ENCODE data around the gene NFE2L3. TPM values are rescaled to one million over a fixed set of nuclear protein-coding genes. Genes with fewer than 3 reads are reported as not detected.
"Not testable (repeated sequence)": the region's sequence is repeated elsewhere in the genome, so short reads cannot be mapped to it uniquely, and the experiment has no call there.

Gene NFE2L3
- 15.2 and 19.2 TPM in 2 replicates for total RNA-seq (2014; rRNA removed; shearing (Covaris generic); ENCODE audit: low replicate concordance)

GRCh38 chr7:26151953-26152781 lies at the start of gene NFE2L3:
Gene NFE2L3 (plus strand): TSS chr7:26152198. CDS start chr7:26152499, 301 bp downstream.
- Histone ChIP-seq H3K36me3 (no peaks in the 10 kb centered on the region), H3K27me3 (0 out of 2 replicates have a peak, but pooled peaks cover 5% of the 10 kb centered on the region), H3K4me3 (peak within 1 kb of the TSS; percentile 45), H3K9me3 (no peaks in the 10 kb centered on the region)
- DNase-seq, result peak; percentile 77

GRCh38 chr7:26103596-26103995 lies 48.4 kb upstream of the NFE2L3 start:
- no peak for DNase-seq
- Histone ChIP-seq H3K36me3 (no peaks in the 10 kb centered on the region), H3K9me3 (no peaks in the 10 kb centered on the region), H3K27me3 (no peaks in the 10 kb centered on the region; the same call in 1 of the 2 replicates), H3K4me3 (no peak overlapping the region)

- H3K27me3 ChIP-seq, result no peaks in the 10 kb centered on the region; the same call in 1 of the 2 replicates
- H3K4me3 ChIP-seq, result no peak overlapping the region
- no peaks in the 10 kb centered on the region for H3K9me3 ChIP-seq
- no peak for DNase-seq
- no peaks in the 10 kb centered on the region for H3K36me3 ChIP-seq
These were observed 46.8 kb upstream of the NFE2L3 start for GRCh38 chr7:26105236-26105635.

GRCh38 chr7:26105931-26106330 lies 46.1 kb upstream of the NFE2L3 start:
- DNase-seq, result no peak
- H3K9me3 ChIP-seq, result no peaks in the 10 kb centered on the region
- no peak overlapping the region for H3K4me3 ChIP-seq
- H3K27me3 ChIP-seq, result no peaks in the 10 kb centered on the region; the same call in 1 of the 2 replicates
- H3K36me3 ChIP-seq, result no peaks in the 10 kb centered on the region

GRCh38 chr7:26112203-26112740 lies 39.7 kb upstream of the NFE2L3 start:
- H3K9me3 ChIP-seq, result no peaks in the 10 kb centered on the region
- no peaks in the 10 kb centered on the region for H3K36me3 ChIP-seq
- no peak for DNase-seq
- H3K4me3 ChIP-seq, result no peak overlapping the region
- H3K27me3 ChIP-seq, result peaks cover 6% of the 10 kb centered on the region; the same call in 1 of the 2 replicates

GRCh38 chr7:26115650-26116049 lies 36.3 kb upstream of the NFE2L3 start:
- Histone ChIP-seq H3K36me3 (no peaks in the 10 kb centered on the region), H3K9me3 (no peaks in the 10 kb centered on the region), H3K27me3 (peaks cover 10% of the 10 kb centered on the region), H3K4me3 (no peak overlapping the region)
- DNase-seq, result no peak

GRCh38 chr7:26117142-26117807 lies 34.7 kb upstream of the NFE2L3 start:
- no peaks in the 10 kb centered on the region for H3K36me3 ChIP-seq
- no peaks in the 10 kb centered on the region for H3K9me3 ChIP-seq
- H3K4me3 ChIP-seq, result no peak overlapping the region
- DNase-seq, result no peak
- peaks cover 10% of the 10 kb centered on the region for H3K27me3 ChIP-seq

GRCh38 chr7:26117970-26118369 lies 34.0 kb upstream of the NFE2L3 start:
- H3K4me3 ChIP-seq, result no peak overlapping the region
- no peaks in the 10 kb centered on the region for H3K36me3 ChIP-seq
- H3K27me3 ChIP-seq, result peaks cover 10% of the 10 kb centered on the region
- H3K9me3 ChIP-seq, result no peaks in the 10 kb centered on the region; the same call in 1 of the 2 replicates
- no peak for DNase-seq

GRCh38 chr7:26122745-26123144 lies 29.3 kb upstream of the NFE2L3 start:
- DNase-seq, result no peak
- no peaks in the 10 kb centered on the region; the same call in 1 of the 2 replicates for H3K9me3 ChIP-seq
- no peak overlapping the region for H3K4me3 ChIP-seq
- no peaks in the 10 kb centered on the region for H3K36me3 ChIP-seq
- H3K27me3 ChIP-seq, result peaks cover 9% of the 10 kb centered on the region

- H3K4me3 ChIP-seq, H3K27me3 ChIP-seq, H3K9me3 ChIP-seq, H3K36me3 ChIP-seq, DNase-seq: not testable (repeated sequence)
These were observed 27.2 kb upstream of the NFE2L3 start for GRCh38 chr7:26124775-26125174.

- DNase-seq, result no peak
- Histone ChIP-seq H3K27me3 (peaks cover 6% of the 10 kb centered on the region; the same call in 1 of the 2 replicates), H3K4me3 (no peak overlapping the region), H3K36me3 (no peaks in the 10 kb centered on the region), H3K9me3 (no peaks in the 10 kb centered on the region; the same call in 1 of the 2 replicates)
These were observed 24.6 kb upstream of the NFE2L3 start for GRCh38 chr7:26127411-26127810.

GRCh38 chr7:26131056-26131589 lies 20.9 kb upstream of the NFE2L3 start:
- H3K36me3 ChIP-seq, result no peaks in the 10 kb centered on the region
- peaks cover 3% of the 10 kb centered on the region; the same call in 1 of the 2 replicates for H3K27me3 ChIP-seq
- no peak for DNase-seq
- H3K4me3 ChIP-seq, result no peak overlapping the region
- H3K9me3 ChIP-seq, result no peaks in the 10 kb centered on the region

- H3K4me3 ChIP-seq, result no peak overlapping the region
- no peaks in the 10 kb centered on the region for H3K27me3 ChIP-seq
- H3K9me3 ChIP-seq, result no peaks in the 10 kb centered on the region
- no peaks in the 10 kb centered on the region for H3K36me3 ChIP-seq
- no peak for DNase-seq
These were observed 16.9 kb upstream of the NFE2L3 start for GRCh38 chr7:26135076-26135475.

GRCh38 chr7:26135551-26135950 lies 16.4 kb upstream of the NFE2L3 start:
- Histone ChIP-seq H3K9me3 (no peaks in the 10 kb centered on the region), H3K4me3 (no peak overlapping the region), H3K27me3 (no peaks in the 10 kb centered on the region), H3K36me3 (no peaks in the 10 kb centered on the region)
- no peak for DNase-seq

- no peak for DNase-seq
- H3K9me3 ChIP-seq, result no peaks in the 10 kb centered on the region
- H3K27me3 ChIP-seq, result no peaks in the 10 kb centered on the region
- H3K4me3 ChIP-seq, result no peak overlapping the region
- no peaks in the 10 kb centered on the region for H3K36me3 ChIP-seq
These were observed 15.2 kb upstream of the NFE2L3 start for GRCh38 chr7:26136831-26137230.

- H3K27me3 ChIP-seq, result peaks cover 6% of the 10 kb centered on the region
These were observed 11.6 kb upstream of the NFE2L3 start for GRCh38 chr7:26140380-26140779.

GRCh38 chr7:26141077-26141476 lies 10.9 kb upstream of the NFE2L3 start:
- Histone ChIP-seq H3K27me3 (peaks cover 6% of the 10 kb centered on the region), H3K36me3 (no peaks in the 10 kb centered on the region), H3K9me3 (no peaks in the 10 kb centered on the region), H3K4me3 (no peak overlapping the region)
- no peak for DNase-seq

More at GRCh38 chr7:26140380-26140779, 11.6 kb upstream of the NFE2L3 start:
- H3K9me3 ChIP-seq, result no peaks in the 10 kb centered on the region
- no peak for DNase-seq
- no peaks in the 10 kb centered on the region for H3K36me3 ChIP-seq
- no peak overlapping the region for H3K4me3 ChIP-seq

Data from MG63 (cell line).